NCI-H82 (cell line): ENCODE measurements around the gene URI1.
"Not testable (repeated sequence)": the region's sequence is repeated elsewhere in the genome, so short reads cannot be mapped to it uniquely, and the experiment has no call there.

Experiments used
- DNase-seq: peaks from one replicate; lab custom pipeline; 2025; lab: John Stamatoyannopoulos, UW

The URI1 gene

GRCh38 chr19:29942404-29943261 is 594 bp downstream of the URI1 start:
- peak; percentile 76 for DNase-seq

GRCh38 chr19:29943615-29944014 is 1.6 kb downstream of the URI1 start:
- DNase-seq, result peak; percentile 26

GRCh38 chr19:29944390-29945012 is 2.5 kb downstream of the URI1 start:
- no peak for DNase-seq

GRCh38 chr19:29945017-29945416 is 3.0 kb downstream of the URI1 start:
- peak; percentile 14 for DNase-seq

GRCh38 chr19:29945433-29945832 is 3.4 kb downstream of the URI1 start:
- DNase-seq, result no peak

- DNase-seq, result no peak
Observed at GRCh38 chr19:29946645-29947044, 4.6 kb downstream of the URI1 start.

GRCh38 chr19:29947871-29948270 is 5.8 kb downstream of the URI1 start:
- DNase-seq, result no peak

- DNase-seq, result not testable (repeated sequence)
Observed at GRCh38 chr19:29948759-29949470, 6.9 kb downstream of the URI1 start.

- DNase-seq, result peak; percentile 80
Observed at GRCh38 chr19:29952177-29952576, 10.1 kb downstream of the URI1 start.

- DNase-seq, result no peak
Observed at GRCh38 chr19:29952646-29953045, 10.6 kb downstream of the URI1 start.

GRCh38 chr19:29953352-29954247 is 11.6 kb downstream of the URI1 start:
- no peak for DNase-seq

- no peak for DNase-seq
Observed at GRCh38 chr19:29956855-29957254, 14.8 kb downstream of the URI1 start.

- no peak for DNase-seq
Observed at GRCh38 chr19:29961311-29961710, 19.3 kb downstream of the URI1 start.

GRCh38 chr19:29962793-29963192 is 20.8 kb downstream of the URI1 start:
- no peak for DNase-seq

- DNase-seq, result peak; percentile 29
Observed at GRCh38 chr19:29963576-29963975, 21.5 kb downstream of the URI1 start.

- DNase-seq, result no peak
Observed at GRCh38 chr19:29964171-29964570, 22.1 kb downstream of the URI1 start.

- no peak for DNase-seq
Observed at GRCh38 chr19:29965492-29965891, 23.5 kb downstream of the URI1 start.

- DNase-seq, result not testable (repeated sequence)
Observed at GRCh38 chr19:29966142-29966541, 24.1 kb downstream of the URI1 start.

GRCh38 chr19:29966588-29967249 is 24.7 kb downstream of the URI1 start:
- DNase-seq, result peak; percentile 26

GRCh38 chr19:29967623-29968022 is 25.6 kb downstream of the URI1 start:
- DNase-seq, result peak; percentile 59

GRCh38 chr19:29969891-29970290 is 27.9 kb downstream of the URI1 start:
- DNase-seq, result no peak
